ENCODE measurements around the gene KIF16B.

DNA sequence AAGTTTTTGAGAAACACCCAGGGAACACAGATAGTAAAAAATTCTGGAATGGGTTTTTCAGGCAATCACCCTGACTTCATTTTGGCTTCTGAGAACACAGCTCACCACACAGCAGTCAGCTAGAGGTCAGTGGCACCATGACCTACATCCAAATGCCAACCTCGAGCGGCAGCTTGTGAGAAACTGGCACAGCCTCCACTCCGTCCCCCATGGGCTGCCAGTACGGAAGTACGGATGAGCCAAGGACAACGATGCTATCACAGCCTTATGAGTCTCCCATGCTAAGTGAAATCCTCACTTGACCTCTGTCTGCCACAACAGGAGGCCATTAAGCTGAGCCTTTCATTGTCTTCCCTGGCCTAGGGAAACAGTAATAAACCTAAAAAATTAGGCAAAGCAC, 32.0 kb downstream of the KIF16B start:
- TF ChIP-seq ZNF280C (tag by site-specific recombination; IDR thresholded peaks at IDR 0.05) (no peak), SCRT2 (tag by site-specific recombination; IDR thresholded peaks at IDR 0.05) (no peak), TCF7L2 (IDR thresholded peaks at IDR 0.05; ENCODE audit: borderline replicate concordance, low read depth, low read length) (no peak)
- TF ChIP-seq, protein P1, sequence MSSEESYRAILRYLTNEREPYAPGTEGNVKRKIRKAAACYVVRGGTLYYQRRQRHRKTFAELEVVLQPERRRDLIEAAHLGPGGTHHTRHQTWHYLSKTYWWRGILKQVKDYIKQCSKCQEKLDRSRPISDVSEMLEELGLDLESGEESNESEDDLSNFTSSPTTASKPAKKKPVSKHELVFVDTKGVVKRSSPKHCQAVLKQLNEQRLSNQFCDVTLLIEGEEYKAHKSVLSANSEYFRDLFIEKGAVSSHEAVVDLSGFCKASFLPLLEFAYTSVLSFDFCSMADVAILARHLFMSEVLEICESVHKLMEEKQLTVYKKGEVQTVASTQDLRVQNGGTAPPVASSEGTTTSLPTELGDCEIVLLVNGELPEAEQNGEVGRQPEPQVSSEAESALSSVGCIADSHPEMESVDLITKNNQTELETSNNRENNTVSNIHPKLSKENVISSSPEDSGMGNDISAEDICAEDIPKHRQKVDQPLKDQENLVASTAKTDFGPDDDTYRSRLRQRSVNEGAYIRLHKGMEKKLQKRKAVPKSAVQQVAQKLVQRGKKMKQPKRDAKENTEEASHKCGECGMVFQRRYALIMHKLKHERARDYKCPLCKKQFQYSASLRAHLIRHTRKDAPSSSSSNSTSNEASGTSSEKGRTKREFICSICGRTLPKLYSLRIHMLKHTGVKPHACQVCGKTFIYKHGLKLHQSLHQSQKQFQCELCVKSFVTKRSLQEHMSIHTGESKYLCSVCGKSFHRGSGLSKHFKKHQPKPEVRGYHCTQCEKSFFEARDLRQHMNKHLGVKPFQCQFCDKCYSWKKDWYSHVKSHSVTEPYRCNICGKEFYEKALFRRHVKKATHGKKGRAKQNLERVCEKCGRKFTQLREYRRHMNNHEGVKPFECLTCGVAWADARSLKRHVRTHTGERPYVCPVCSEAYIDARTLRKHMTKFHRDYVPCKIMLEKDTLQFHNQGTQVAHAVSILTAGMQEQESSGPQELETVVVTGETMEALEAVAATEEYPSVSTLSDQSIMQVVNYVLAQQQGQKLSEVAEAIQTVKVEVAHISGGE (tag by site-specific recombination; conservative IDR thresholded peaks at IDR 0.05; ENCODE audit: low read depth) = no peak
- TF ChIP-seq, protein P2, sequence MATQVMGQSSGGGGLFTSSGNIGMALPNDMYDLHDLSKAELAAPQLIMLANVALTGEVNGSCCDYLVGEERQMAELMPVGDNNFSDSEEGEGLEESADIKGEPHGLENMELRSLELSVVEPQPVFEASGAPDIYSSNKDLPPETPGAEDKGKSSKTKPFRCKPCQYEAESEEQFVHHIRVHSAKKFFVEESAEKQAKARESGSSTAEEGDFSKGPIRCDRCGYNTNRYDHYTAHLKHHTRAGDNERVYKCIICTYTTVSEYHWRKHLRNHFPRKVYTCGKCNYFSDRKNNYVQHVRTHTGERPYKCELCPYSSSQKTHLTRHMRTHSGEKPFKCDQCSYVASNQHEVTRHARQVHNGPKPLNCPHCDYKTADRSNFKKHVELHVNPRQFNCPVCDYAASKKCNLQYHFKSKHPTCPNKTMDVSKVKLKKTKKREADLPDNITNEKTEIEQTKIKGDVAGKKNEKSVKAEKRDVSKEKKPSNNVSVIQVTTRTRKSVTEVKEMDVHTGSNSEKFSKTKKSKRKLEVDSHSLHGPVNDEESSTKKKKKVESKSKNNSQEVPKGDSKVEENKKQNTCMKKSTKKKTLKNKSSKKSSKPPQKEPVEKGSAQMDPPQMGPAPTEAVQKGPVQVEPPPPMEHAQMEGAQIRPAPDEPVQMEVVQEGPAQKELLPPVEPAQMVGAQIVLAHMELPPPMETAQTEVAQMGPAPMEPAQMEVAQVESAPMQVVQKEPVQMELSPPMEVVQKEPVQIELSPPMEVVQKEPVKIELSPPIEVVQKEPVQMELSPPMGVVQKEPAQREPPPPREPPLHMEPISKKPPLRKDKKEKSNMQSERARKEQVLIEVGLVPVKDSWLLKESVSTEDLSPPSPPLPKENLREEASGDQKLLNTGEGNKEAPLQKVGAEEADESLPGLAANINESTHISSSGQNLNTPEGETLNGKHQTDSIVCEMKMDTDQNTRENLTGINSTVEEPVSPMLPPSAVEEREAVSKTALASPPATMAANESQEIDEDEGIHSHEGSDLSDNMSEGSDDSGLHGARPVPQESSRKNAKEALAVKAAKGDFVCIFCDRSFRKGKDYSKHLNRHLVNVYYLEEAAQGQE (tag by site-specific recombination; IDR thresholded peaks at IDR 0.05) = no peak
- TF ChIP-seq, protein P3, sequence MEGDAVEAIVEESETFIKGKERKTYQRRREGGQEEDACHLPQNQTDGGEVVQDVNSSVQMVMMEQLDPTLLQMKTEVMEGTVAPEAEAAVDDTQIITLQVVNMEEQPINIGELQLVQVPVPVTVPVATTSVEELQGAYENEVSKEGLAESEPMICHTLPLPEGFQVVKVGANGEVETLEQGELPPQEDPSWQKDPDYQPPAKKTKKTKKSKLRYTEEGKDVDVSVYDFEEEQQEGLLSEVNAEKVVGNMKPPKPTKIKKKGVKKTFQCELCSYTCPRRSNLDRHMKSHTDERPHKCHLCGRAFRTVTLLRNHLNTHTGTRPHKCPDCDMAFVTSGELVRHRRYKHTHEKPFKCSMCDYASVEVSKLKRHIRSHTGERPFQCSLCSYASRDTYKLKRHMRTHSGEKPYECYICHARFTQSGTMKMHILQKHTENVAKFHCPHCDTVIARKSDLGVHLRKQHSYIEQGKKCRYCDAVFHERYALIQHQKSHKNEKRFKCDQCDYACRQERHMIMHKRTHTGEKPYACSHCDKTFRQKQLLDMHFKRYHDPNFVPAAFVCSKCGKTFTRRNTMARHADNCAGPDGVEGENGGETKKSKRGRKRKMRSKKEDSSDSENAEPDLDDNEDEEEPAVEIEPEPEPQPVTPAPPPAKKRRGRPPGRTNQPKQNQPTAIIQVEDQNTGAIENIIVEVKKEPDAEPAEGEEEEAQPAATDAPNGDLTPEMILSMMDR (tag by site-specific recombination; IDR thresholded peaks at IDR 0.05) = no peak

Measured in HEK293 (cell line).